Colonic mucosa (tissue), 4 donors: ENCODE measurements around the gene OTOGL. TPM values are rescaled to one million over a fixed set of nuclear protein-coding genes. Genes with fewer than 3 reads are reported as not detected.

Source experiments
- DNase-seq: peaks from one replicate; pipeline ENCODE4 v3.0.0-alpha.2; 2020
- H3K27ac ChIP-seq: fragments of 200-600 bp; one replicate; pipeline ENCODE4 v1.8.0; 2021
- H3K27me3 ChIP-seq: fragments of 200-600 bp; one replicate; pipeline ENCODE4 v1.8.0; 2021
- H3K36me3 ChIP-seq: fragments of 200-600 bp; one replicate; pipeline ENCODE4 v1.8.0; 2021
- H3K4me1 ChIP-seq: fragments of 200-600 bp; one replicate; pipeline ENCODE4 v1.8.0; 2021; ENCODE audit warnings: mild to moderate bottlenecking
- H3K4me3 ChIP-seq: fragments of 200-600 bp; one replicate; pipeline ENCODE4 v1.8.0; 2021
- H3K9ac ChIP-seq, 2 donors: one replicate each; pipeline ENCODE4 v1.7.0; 2013; ENCODE audit warnings: control low read depth in 2 of 2, low read depth in 2 of 2, low read length in 2 of 2
- H3K9me3 ChIP-seq: fragments of 200-600 bp; one replicate; pipeline ENCODE4 v1.8.0; 2021
- CTCF ChIP-seq: fragments of 200-600 bp; IDR thresholded peaks from one replicate; pipeline ENCODE4 v1.8.0; 2022; ENCODE audit warnings: antibody characterized with exemption, mild to moderate bottlenecking
- intact Hi-C: fragments of 100-400 bp; cut with DNase I; formaldehyde crosslinking; loops from one replicate; pipeline ENCODE4 v1.14.1; 2022
- total RNA-seq, 2 donors: library from RNA; stranded (reverse); fragmentation: NEBNext Ultra II Directional in 1 of 2; extraction: Animal tissue kit (Norgen Biotek cat#: 25700) in 1 of 2; gene quantifications; one replicate each; pipeline ENCODE4 v1.2.1, GENCODE V29; 2021
- donor health status: healthy.
- donor health status: DM: no; HTN: no; CAD: no.
- donor health status: DM: no; HTN: no; CAD: no.

The OTOGL gene
- total RNA-seq, 2 donors from 2014 or later = 0.08 to 0.27 TPM

- Histone ChIP-seq H3K27ac (no peak overlapping the region), H3K36me3 (no peaks in the 10 kb centered on the region), H3K9me3 (no peaks in the 10 kb centered on the region), H3K27me3 (no peaks in the 10 kb centered on the region), H3K4me1 (no peaks in the 10 kb centered on the region), H3K9ac (no peak overlapping the region), H3K4me3 (no peak overlapping the region)
- no peak for DNase-seq
- TF ChIP-seq CTCF = no peak
- intact Hi-C loops = loop anchor here (5.0 to 10.0 kb wide), 2 partner anchors 76 to 718 kb away; no protein-coding TSS in a partner anchor
Observed at GRCh38 chr12:80273144-80273543, 173.8 kb downstream of the OTOGL start.

- DNase-seq = no peak
- H3K4me1 ChIP-seq = no peaks in the 10 kb centered on the region
- no peak overlapping the region for H3K27ac ChIP-seq
- H3K9ac ChIP-seq = no peak overlapping the region
- no peaks in the 10 kb centered on the region for H3K9me3 ChIP-seq
- TF ChIP-seq CTCF = no peak
- intact Hi-C loops = loop anchor here (10.0 kb wide), 1 partner anchor 723 kb away; no protein-coding TSS in a partner anchor
- no peaks in the 10 kb centered on the region for H3K36me3 ChIP-seq
- H3K27me3 ChIP-seq = no peaks in the 10 kb centered on the region
- H3K4me3 ChIP-seq = no peak overlapping the region
Observed at GRCh38 chr12:80277732-80278131, 178.4 kb downstream of the OTOGL start.

GRCh38 chr12:80282226-80282625 lies 182.9 kb downstream of the OTOGL start:
- H3K4me1 ChIP-seq = no peaks in the 10 kb centered on the region
- intact Hi-C loops = no loop called here
- no peak overlapping the region for H3K27ac ChIP-seq
- H3K4me3 ChIP-seq = no peak overlapping the region
- H3K9ac ChIP-seq = no peak overlapping the region
- TF ChIP-seq CTCF = no peak
- no peaks in the 10 kb centered on the region for H3K9me3 ChIP-seq
- H3K27me3 ChIP-seq = no peaks in the 10 kb centered on the region
- DNase-seq = no peak
- no peaks in the 10 kb centered on the region for H3K36me3 ChIP-seq

GRCh38 chr12:80282761-80283160 lies 183.4 kb downstream of the OTOGL start:
- H3K9me3 ChIP-seq = no peaks in the 10 kb centered on the region
- no peak for TF ChIP-seq CTCF
- H3K36me3 ChIP-seq = no peaks in the 10 kb centered on the region
- no peak overlapping the region for H3K9ac ChIP-seq
- no peak for DNase-seq
- H3K27me3 ChIP-seq = no peaks in the 10 kb centered on the region
- no peak overlapping the region for H3K27ac ChIP-seq
- no peak overlapping the region for H3K4me3 ChIP-seq
- H3K4me1 ChIP-seq = no peaks in the 10 kb centered on the region
- intact Hi-C loops = no loop called here

- Histone ChIP-seq H3K27ac (no peak overlapping the region), H3K27me3 (no peaks in the 10 kb centered on the region), H3K4me1 (no peaks in the 10 kb centered on the region), H3K9ac (no peak overlapping the region), H3K9me3 (no peaks in the 10 kb centered on the region), H3K36me3 (no peaks in the 10 kb centered on the region), H3K4me3 (no peak overlapping the region)
- intact Hi-C loops = no loop called here
- no peak for DNase-seq
- TF ChIP-seq CTCF = no peak
Observed at GRCh38 chr12:80291108-80291754, 191.9 kb downstream of the OTOGL start.
